ENCODE measurements around the gene TRIO.

Gene TRIO

GRCh38 chr5:14265570-14265969 is 122.4 kb downstream of the TRIO start:
- DNase-seq (ENCODE audit: low read depth in 2 of 2) = no peak

- no peak for DNase-seq (ENCODE audit: low read depth in 2 of 2)
Observed at GRCh38 chr5:14266171-14266570, 123.0 kb downstream of the TRIO start.

GRCh38 chr5:14266686-14267085 is 123.5 kb downstream of the TRIO start:
- no peak for DNase-seq (ENCODE audit: low read depth in 2 of 2)

GRCh38 chr5:14267166-14267838 is 124.2 kb downstream of the TRIO start:
- DNase-seq (ENCODE audit: low read depth in 2 of 2) = no peak

GRCh38 chr5:14267991-14268708 is 125.0 kb downstream of the TRIO start:
- no peak for DNase-seq (ENCODE audit: low read depth in 2 of 2)

GRCh38 chr5:14268738-14269137 is 125.6 kb downstream of the TRIO start:
- no peak for DNase-seq (ENCODE audit: low read depth in 2 of 2)

GRCh38 chr5:14269395-14269794 is 126.3 kb downstream of the TRIO start:
- no peak for DNase-seq (ENCODE audit: low read depth in 2 of 2)

GRCh38 chr5:14270209-14270702 is 127.1 kb downstream of the TRIO start:
- DNase-seq (ENCODE audit: low read depth in 2 of 2) = no peak

GRCh38 chr5:14272548-14273205 is 129.5 kb downstream of the TRIO start:
- no peak for DNase-seq (ENCODE audit: low read depth in 2 of 2)

- no peak for DNase-seq (ENCODE audit: low read depth in 2 of 2)
Observed at GRCh38 chr5:14273207-14273767, 130.1 kb downstream of the TRIO start.

- DNase-seq (ENCODE audit: low read depth in 2 of 2) = no peak
Observed at GRCh38 chr5:14276380-14276779, 133.2 kb downstream of the TRIO start.

GRCh38 chr5:14277385-14278320 is 134.5 kb downstream of the TRIO start:
- DNase-seq (ENCODE audit: low read depth in 2 of 2) = no peak

GRCh38 chr5:14280294-14280854 is 137.2 kb downstream of the TRIO start:
- DNase-seq (ENCODE audit: low read depth in 2 of 2) = no peak

GRCh38 chr5:14281746-14282181 is 138.6 kb downstream of the TRIO start:
- DNase-seq (ENCODE audit: low read depth in 2 of 2) = no peak

- no peak for DNase-seq (ENCODE audit: low read depth in 2 of 2)
Observed at GRCh38 chr5:14283139-14283538, 140.0 kb downstream of the TRIO start.

- DNase-seq (ENCODE audit: low read depth in 2 of 2) = no peak
Observed at GRCh38 chr5:14284392-14285148, 141.4 kb downstream of the TRIO start.

GRCh38 chr5:14286007-14286406 is 142.9 kb downstream of the TRIO start:
- DNase-seq (ENCODE audit: low read depth in 2 of 2) = no peak

GRCh38 chr5:14286574-14287421 is 143.7 kb downstream of the TRIO start:
- DNase-seq (ENCODE audit: low read depth in 2 of 2) = no peak
